GM18517 (cell line): Measurements from ENCODE around the gene ACOT12.
"Not testable (repeated sequence)": the region's sequence is repeated elsewhere in the genome, so short reads cannot be mapped to it uniquely, and the experiment has no call there.

Source experiments
- ATAC-seq: cut with Tn5 transposase; IDR thresholded peaks from one replicate; pipeline ENCODE4 v1.9.1; 2021; ENCODE audit warnings: mild to moderate bottlenecking, moderate library complexity; ENCODE audit not compliant: unreplicated experiment

Gene ACOT12

DNA sequence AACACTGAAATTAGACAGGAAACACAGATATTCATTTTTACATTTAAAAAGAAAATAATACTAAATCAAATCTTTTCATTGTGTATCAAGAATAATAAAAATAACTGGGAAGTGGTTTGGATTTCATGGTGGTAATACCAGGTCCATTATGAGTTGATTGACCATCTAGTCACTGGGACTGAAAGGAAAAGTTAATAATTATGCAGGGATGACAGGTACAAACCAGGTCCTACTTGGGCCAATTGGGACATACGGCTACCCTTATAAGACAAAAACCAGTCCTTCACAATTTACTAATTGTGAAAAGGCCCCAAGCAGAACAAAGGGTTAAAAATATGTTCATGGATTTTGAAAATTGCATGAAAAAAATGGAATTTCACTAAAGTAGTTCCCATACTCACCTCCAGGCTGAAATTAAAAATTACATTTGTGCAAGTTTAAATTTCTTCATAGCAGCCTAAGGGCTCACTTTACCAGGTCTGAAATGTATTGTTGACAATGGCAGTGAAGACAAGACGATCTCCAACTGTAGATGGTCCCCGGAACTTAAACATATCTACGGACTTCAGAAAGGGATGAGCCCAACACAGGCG, 48.4 kb downstream of the ACOT12 start:
- ATAC-seq: no peak

DNA sequence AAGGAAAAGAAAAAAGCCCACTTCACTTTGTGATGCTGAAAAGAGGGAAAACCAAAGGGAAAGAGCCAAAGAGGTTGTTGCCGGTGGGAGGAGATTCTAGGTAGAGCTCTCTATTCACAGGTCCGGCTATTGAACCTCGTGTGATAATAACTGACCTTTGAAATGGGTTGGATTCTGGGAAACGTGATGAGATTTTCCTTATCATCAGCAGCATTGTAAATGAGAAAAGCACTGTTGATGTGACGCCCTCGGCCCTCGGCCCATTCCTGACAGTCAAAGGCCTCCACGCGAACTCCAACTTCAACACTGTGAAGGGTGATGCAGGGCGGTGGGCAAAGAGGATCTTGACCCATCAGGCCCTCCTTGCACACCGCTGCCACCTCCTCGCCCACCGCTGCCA, 49.2 kb downstream of the ACOT12 start:
- ATAC-seq: no peak

DNA sequence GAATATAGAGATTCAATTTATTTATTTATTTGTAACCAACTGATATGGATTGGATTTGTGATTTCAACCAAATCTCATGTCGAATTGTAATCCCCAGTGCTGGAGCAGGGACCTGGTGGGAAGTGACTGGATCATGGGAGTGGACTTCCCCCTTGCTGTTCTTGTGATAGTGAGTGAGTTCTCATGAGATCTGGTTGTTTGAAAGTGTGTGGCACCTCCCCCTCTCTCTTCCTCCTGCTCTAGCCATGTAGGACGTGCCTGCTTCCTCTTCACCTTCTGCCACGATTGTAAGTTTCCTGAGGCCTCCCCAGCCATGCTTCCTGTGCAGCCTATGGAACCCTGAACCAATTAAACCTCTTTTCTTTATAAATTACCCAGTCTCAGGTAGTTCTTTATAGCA, 55.7 kb downstream of the ACOT12 start:
- ATAC-seq: not testable (repeated sequence)

DNA sequence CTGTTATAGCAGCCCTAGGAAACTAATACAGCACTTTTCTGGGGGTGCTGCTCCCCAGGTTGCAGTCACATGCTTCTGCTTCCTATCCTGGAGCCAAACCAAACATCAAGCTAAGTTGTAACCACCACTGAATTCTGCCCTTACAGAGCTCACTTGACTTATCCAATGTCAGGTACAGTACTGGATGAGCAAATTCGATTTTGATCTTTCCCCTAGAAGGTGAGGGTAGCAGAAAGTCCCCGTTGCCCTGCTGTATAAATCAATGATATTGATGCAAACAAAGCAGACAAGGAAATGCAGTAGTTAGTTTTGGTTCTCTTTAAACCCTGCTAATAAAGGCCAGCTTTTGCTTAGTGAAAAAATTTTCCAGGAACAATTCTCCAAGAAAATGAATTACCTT, 56.1 kb downstream of the ACOT12 start:
- no peak for ATAC-seq

DNA sequence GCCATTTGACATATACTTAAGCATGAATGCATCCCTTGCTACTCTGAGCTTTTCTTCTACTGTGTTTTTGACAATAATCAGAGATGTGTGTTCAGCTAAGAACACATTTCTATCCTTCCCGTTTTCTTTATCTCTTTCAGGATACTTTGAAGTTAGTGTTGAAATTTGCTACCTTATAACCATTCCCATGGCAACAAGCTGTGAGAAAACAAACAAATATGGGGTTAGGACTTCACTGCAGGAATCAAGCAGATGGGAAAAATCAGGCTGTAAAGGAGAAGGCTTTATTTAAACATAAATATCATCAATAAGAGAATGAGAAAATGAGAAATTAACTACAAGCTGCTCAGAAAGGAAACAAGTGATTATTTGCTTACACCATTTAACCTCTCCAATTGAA, 57.4 kb downstream of the ACOT12 start:
- no peak for ATAC-seq

DNA sequence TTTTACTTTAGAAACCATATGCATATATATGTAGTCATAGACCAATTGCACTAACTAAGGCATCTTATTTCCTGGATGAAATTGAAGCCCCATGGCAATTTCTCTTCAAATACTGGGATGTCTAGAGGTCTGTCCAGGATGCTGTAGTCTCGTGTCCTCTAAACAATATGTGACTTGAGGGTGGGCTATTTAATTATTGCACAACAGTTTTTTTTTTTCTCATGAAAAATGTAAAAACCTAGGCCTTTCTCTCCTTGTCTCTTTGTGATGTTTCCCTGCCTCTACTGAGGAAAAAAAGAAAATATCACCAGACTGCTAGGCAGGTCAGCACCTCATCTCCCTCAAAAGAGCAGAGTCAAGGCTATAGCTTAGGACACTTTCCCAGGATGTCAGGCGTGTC, 58.0 kb downstream of the ACOT12 start:
- ATAC-seq: no peak

GRCh38 chr5:81334304-81335061, 59.5 kb downstream of the ACOT12 start:
- ATAC-seq: no peak

DNA sequence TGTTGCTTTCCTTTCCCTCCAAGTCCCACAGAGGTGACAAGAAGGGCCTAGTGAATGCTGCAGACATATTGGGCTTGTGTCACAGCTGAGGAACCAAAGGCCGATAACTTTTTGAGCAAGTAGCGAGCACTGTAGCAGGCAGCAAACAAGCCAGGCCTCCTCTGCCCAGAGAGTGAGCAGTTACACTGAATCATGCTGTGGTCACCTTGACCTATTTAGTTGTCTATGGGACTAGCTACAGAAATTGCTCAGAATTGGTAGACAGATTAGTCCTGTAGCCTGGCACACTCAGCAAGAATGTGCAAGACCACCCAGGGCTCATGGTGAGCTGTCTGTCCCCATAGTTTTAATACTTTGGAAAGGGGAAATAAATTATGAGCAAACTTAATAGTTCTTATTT, 67.4 kb downstream of the ACOT12 start:
- ATAC-seq: no peak

GRCh38 chr5:81317536-81317935, 76.4 kb downstream of the ACOT12 start:
- no peak for ATAC-seq

- ATAC-seq: no peak
Measured at GRCh38 chr5:81316571-81316970, 77.4 kb downstream of the ACOT12 start.

DNA sequence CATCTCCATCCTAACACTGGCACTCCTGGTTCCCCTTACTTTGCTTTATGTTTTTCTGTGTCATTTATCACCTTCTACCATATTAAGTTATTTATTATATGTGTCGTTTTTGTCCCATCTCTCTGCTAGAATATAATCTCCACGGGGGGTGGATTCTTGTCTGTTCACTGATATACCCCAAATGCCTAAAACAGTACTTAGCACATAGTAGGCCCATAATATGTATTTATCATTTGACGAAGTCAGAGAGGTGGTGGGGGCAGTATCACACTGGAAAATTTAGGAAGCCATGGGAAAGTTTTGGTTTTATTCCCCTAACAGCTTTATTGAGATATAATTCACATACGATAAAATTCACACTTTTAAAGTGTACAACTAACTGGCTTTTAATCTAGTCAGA, 78.1 kb downstream of the ACOT12 start:
- no peak for ATAC-seq

GRCh38 chr5:81315336-81315735, 78.6 kb downstream of the ACOT12 start:
- ATAC-seq: no peak

- no peak for ATAC-seq
Measured at GRCh38 chr5:81314581-81314980, 79.4 kb downstream of the ACOT12 start.

DNA sequence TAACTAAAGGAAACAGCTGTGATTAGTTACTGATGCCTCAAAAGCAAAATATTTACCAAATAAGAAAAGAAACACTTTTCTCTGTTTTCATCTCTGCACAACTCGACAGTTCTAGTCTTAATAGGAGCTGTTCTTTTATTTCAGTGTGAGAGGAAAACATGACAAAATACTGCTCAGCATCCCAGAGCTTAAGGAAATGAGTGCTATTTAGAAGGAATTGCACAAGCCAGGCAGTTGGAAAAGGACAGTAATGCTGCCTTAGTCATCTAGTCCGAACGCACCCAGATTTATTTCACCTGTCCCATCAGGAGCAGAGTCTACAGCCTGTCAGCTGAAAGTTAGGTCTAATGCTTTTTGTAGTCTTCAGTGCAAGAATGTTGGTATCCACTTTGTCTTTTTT, 80.2 kb downstream of the ACOT12 start:
- no peak for ATAC-seq

GRCh38 chr5:81313278-81313677, 80.7 kb downstream of the ACOT12 start:
- ATAC-seq: no peak

DNA sequence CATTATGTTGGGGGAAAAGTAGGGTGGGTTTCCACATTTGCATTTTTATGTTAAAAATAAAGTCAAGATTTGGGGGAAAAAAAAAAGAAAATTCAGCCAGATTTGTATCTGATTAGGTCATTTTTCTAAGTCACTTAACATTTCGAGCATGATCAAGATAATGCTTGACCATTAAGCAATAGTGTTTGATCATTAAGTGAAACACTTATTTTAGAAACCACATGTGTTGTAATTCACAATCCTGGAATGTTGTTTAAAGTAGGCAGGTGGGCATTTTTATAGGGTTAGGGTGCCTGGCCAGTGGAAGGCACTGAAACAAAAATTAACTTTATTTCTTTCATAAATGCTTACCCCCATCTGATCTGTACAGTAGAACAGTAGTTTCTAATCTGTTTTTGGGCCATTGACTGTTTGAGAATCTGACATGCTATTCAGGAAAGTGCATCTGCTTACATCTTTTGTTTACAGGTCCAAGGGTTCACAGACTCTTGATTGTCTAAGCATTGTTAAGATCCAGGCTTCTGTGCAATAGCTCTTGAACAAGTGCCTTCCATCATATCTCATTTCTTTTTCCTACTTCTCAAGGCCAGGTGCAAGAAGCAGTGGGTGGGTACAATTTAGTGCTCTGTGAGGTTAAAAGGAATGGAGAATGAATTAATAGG, 83.4 kb downstream of the ACOT12 start:
- no peak for ATAC-seq

- ATAC-seq: no peak
Measured at GRCh38 chr5:81308836-81309235, 85.1 kb downstream of the ACOT12 start.

GRCh38 chr5:81305785-81306184, 88.1 kb downstream of the ACOT12 start:
- no peak for ATAC-seq

- no peak for ATAC-seq
Measured at GRCh38 chr5:81303563-81303962, 90.4 kb downstream of the ACOT12 start.

DNA sequence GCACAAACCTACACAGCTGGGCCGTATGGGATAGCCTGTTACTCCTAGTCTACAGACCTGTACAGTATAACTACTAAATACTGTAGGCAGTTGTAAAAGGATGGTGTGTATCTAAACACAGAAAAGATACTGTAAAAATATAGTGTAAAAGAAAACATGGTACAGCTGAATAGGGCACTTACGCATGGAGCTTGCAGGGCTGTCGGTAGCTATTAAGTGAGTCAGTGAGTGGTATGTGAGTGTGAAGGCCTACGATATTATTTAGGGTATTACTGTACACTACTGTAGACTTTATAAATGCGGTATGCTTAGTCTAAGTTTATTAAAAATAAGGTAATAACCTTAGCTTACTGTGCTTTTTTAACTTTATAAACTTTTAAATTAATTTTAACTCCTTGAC, 91.3 kb downstream of the ACOT12 start:
- no peak for ATAC-seq

- ATAC-seq: peak; percentile 92
Measured at GRCh38 chr5:81301271-81302015, 92.5 kb downstream of the ACOT12 start, which contains the start of gene ZCCHC9. Gene ZCCHC9 (plus strand): TSS chr5:81301587. CDS start chr5:81304758, 3,171 bp downstream.

DNA sequence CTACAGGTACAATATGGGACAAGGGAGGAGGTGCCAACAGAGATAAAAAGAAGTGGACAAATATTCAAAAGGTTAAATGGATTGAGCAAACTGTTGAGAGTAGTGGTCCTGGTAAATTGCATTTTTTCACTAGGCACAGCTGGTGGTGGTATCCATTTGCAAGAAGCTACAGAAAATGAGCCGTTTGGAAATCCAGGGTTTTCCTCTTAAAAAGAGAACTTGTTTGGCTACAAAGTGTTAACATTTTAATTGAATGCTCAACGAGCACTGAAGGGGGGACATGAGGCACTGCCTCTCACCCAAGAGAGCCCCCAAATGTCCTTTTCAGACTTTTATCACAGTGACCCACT, 93.0 kb downstream of the ACOT12 start:
- no peak for ATAC-seq
